AG10803 (cell line): Measurements from ENCODE around the gene TNP1.

Experiments
- DNase-seq: peaks from one replicate; pipeline ENCODE4 v3.0.0; 2010; ENCODE audit warnings: low read depth
- H3K4me3 ChIP-seq: 2 replicates; pipeline ENCODE4 v1.5.1; 2011; ENCODE audit warnings: mild to moderate bottlenecking, low read length, control low read depth
- CTCF ChIP-seq: conservative IDR thresholded peaks from 2 replicates; pipeline ENCODE4 v1.5.1; 2011; ENCODE audit warnings: mild to moderate bottlenecking, low read length, control low read depth, inconsistent platforms

Gene TNP1

GRCh38 chr2:216875862-216876261, 16.0 kb upstream of the TNP1 start:
- no peak for DNase-seq
- no peak overlapping the region for H3K4me3 ChIP-seq
- no peak for TF ChIP-seq CTCF

GRCh38 chr2:216873573-216873972, 13.7 kb upstream of the TNP1 start:
- no peak for TF ChIP-seq CTCF
- DNase-seq: no peak
- no peak overlapping the region for H3K4me3 ChIP-seq

GRCh38 chr2:216872624-216873023, 12.8 kb upstream of the TNP1 start:
- no peak for DNase-seq
- no peak overlapping the region for H3K4me3 ChIP-seq
- TF ChIP-seq CTCF: no peak

- DNase-seq: no peak
- no peak for TF ChIP-seq CTCF
- H3K4me3 ChIP-seq: no peak overlapping the region
Observed at GRCh38 chr2:216872040-216872439, 12.2 kb upstream of the TNP1 start.

- no peak for TF ChIP-seq CTCF
- H3K4me3 ChIP-seq: no peak overlapping the region
- no peak for DNase-seq
Observed at GRCh38 chr2:216871333-216871934, 11.6 kb upstream of the TNP1 start.

- DNase-seq: no peak
- TF ChIP-seq CTCF: no peak
- no peak overlapping the region for H3K4me3 ChIP-seq
Observed at GRCh38 chr2:216870508-216871332, 10.9 kb upstream of the TNP1 start.
